ENCODE results near the gene PKNOX2. TPM values are rescaled to one million over a fixed set of nuclear protein-coding genes. Genes with fewer than 3 reads are reported as not detected.

Gene PKNOX2
- total and polyA plus RNA-seq, 2 of the 8 experiments (the other 6 are each of a cell fraction or from before 2014, with no cell fraction given) = 2.0 TPM

DNA sequence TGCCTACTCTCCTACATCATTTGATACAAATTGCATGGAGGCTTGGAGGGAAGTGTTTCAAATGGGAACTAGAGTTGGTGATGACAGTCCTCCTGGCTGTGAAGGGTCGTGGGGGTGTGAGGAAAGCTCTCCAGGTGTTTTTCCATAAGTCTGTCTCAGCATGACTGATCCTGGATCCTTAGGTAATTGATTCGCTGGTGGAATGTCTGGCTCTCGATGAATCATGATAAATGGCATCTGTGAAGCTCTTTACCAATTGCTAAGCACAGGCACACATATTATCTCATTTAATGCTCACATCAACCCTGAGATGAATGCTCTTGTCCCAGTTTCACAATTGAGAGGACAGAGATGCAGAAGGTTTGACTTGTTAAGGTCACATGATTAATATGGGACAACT lies 107.5 kb downstream of the PKNOX2 start (continued):
- TF ChIP-seq, protein P1, sequence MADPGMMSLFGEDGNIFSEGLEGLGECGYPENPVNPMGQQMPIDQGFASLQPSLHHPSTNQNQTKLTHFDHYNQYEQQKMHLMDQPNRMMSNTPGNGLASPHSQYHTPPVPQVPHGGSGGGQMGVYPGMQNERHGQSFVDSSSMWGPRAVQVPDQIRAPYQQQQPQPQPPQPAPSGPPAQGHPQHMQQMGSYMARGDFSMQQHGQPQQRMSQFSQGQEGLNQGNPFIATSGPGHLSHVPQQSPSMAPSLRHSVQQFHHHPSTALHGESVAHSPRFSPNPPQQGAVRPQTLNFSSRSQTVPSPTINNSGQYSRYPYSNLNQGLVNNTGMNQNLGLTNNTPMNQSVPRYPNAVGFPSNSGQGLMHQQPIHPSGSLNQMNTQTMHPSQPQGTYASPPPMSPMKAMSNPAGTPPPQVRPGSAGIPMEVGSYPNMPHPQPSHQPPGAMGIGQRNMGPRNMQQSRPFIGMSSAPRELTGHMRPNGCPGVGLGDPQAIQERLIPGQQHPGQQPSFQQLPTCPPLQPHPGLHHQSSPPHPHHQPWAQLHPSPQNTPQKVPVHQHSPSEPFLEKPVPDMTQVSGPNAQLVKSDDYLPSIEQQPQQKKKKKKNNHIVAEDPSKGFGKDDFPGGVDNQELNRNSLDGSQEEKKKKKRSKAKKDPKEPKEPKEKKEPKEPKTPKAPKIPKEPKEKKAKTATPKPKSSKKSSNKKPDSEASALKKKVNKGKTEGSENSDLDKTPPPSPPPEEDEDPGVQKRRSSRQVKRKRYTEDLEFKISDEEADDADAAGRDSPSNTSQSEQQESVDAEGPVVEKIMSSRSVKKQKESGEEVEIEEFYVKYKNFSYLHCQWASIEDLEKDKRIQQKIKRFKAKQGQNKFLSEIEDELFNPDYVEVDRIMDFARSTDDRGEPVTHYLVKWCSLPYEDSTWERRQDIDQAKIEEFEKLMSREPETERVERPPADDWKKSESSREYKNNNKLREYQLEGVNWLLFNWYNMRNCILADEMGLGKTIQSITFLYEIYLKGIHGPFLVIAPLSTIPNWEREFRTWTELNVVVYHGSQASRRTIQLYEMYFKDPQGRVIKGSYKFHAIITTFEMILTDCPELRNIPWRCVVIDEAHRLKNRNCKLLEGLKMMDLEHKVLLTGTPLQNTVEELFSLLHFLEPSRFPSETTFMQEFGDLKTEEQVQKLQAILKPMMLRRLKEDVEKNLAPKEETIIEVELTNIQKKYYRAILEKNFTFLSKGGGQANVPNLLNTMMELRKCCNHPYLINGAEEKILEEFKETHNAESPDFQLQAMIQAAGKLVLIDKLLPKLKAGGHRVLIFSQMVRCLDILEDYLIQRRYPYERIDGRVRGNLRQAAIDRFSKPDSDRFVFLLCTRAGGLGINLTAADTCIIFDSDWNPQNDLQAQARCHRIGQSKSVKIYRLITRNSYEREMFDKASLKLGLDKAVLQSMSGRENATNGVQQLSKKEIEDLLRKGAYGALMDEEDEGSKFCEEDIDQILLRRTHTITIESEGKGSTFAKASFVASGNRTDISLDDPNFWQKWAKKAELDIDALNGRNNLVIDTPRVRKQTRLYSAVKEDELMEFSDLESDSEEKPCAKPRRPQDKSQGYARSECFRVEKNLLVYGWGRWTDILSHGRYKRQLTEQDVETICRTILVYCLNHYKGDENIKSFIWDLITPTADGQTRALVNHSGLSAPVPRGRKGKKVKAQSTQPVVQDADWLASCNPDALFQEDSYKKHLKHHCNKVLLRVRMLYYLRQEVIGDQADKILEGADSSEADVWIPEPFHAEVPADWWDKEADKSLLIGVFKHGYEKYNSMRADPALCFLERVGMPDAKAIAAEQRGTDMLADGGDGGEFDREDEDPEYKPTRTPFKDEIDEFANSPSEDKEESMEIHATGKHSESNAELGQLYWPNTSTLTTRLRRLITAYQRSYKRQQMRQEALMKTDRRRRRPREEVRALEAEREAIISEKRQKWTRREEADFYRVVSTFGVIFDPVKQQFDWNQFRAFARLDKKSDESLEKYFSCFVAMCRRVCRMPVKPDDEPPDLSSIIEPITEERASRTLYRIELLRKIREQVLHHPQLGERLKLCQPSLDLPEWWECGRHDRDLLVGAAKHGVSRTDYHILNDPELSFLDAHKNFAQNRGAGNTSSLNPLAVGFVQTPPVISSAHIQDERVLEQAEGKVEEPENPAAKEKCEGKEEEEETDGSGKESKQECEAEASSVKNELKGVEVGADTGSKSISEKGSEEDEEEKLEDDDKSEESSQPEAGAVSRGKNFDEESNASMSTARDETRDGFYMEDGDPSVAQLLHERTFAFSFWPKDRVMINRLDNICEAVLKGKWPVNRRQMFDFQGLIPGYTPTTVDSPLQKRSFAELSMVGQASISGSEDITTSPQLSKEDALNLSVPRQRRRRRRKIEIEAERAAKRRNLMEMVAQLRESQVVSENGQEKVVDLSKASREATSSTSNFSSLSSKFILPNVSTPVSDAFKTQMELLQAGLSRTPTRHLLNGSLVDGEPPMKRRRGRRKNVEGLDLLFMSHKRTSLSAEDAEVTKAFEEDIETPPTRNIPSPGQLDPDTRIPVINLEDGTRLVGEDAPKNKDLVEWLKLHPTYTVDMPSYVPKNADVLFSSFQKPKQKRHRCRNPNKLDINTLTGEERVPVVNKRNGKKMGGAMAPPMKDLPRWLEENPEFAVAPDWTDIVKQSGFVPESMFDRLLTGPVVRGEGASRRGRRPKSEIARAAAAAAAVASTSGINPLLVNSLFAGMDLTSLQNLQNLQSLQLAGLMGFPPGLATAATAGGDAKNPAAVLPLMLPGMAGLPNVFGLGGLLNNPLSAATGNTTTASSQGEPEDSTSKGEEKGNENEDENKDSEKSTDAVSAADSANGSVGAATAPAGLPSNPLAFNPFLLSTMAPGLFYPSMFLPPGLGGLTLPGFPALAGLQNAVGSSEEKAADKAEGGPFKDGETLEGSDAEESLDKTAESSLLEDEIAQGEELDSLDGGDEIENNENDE (IDR thresholded peaks at IDR 0.05; ENCODE audit: insufficient replicate concordance, low read length) = no peak
- TF ChIP-seq ZNF274 (IDR thresholded peaks at IDR 0.05; ENCODE audit: borderline replicate concordance, extremely low read depth, low read length) (no peak), KDM5A (IDR thresholded peaks at IDR 0.05; ENCODE audit: low read length) (no peak), BRCA1 (IDR thresholded peaks at IDR 0.05; ENCODE audit: low read depth, low read length) (no peak), SIX5 (IDR thresholded peaks at IDR 0.05; ENCODE audit: low read depth, low read length) (no peak), POLR2A (IDR thresholded peaks at IDR 0.05; ENCODE audit: control extremely low read depth in 1 of 2, low read depth in 2 of 2, low read length in 2 of 2) (no peak), SRF (IDR thresholded peaks at IDR 0.05; ENCODE audit: low read depth, low read length) (no peak), CHD2 (IDR thresholded peaks at IDR 0.05; ENCODE audit: low read length) (no peak), PHF8 (conservative IDR thresholded peaks at IDR 0.05; ENCODE audit: low read depth, low read length) (no peak), SIRT6 (IDR thresholded peaks at IDR 0.05; ENCODE audit: low read length) (no peak)
- TF ChIP-seq, protein P2, sequence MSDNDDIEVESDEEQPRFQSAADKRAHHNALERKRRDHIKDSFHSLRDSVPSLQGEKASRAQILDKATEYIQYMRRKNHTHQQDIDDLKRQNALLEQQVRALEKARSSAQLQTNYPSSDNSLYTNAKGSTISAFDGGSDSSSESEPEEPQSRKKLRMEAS (IDR thresholded peaks at IDR 0.05) = no peak

Data from H1 (cell line).